ENCODE measurements around the gene PRKCD. TPM values are rescaled to one million over a fixed set of nuclear protein-coding genes. Genes with fewer than 3 reads are reported as not detected.

Gene PRKCD
- total and polyA plus RNA-seq, 2 experiments from 2014 or later = 12.3 to 23.6 TPM

DNA sequence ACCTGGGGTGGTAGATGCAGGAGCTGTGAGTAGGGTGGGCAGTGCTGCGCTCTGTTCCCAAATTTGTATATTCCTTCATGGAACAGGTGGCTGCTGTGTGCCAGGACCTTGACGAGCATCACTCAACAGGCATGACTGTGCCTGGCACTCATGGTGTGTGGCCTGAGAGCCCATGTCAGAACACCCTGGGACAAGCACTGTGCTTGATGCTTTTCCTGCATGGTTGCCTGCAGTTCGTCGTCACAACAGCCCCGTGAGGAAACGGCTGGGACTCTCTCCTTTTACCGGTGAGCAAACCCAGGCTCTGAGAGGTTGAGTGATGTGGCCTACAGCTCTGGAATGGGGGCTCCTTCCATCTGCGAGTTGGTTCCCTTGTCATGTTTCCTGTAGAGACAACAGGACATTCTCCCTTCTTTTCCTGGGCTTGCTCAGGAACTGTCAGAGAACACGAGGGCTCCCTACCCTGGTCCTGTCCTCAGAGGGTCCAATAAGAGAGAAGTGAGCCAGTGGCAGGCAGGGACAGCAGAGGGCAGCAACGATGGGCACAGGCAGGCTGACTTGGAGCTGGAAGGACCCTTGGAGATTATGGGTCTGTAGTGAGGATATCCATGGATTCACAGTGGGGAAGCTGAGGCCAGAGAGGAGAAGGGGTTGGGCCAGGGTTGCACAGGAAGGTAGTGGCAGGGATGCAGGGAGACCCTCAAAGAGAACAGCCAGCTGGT lies 37.4 kb downstream of the PRKCD start:
- Histone ChIP-seq H3K9me3 (ENCODE audit: low read depth) (no peaks in the 10 kb centered on the region), H3K27ac (no peak overlapping the region), H3K4me2 (no peak overlapping the region), H4K20me1 (ENCODE audit: insufficient read depth, poor library complexity, severe bottlenecking) (no peaks in the 10 kb centered on the region), H3K4me3 (no peak overlapping the region), H3K79me2 (no peaks in the 10 kb centered on the region), H3K4me1 (ENCODE audit: insufficient read depth) (no peaks in the 10 kb centered on the region), H3K36me3 (replicated peaks; ENCODE audit: insufficient read depth, low read depth) (no peaks in the 10 kb centered on the region), H2AFZ (no peak overlapping the region), H3K27me3 (no peaks in the 10 kb centered on the region), H3K9me2 (replicated peaks; ENCODE audit: insufficient read depth) (no peaks in the 10 kb centered on the region)
- DNase-seq (ENCODE audit: low spot score) = no peak
- TF ChIP-seq EZH2phosphoT487 (IDR thresholded peaks at IDR 0.05; ENCODE audit: low read depth, severe bottlenecking, unreplicated experiment) (no peak), EZH2 (IDR thresholded peaks at IDR 0.05; ENCODE audit: borderline replicate concordance) (no peak)
- TF ChIP-seq, protein P1, sequence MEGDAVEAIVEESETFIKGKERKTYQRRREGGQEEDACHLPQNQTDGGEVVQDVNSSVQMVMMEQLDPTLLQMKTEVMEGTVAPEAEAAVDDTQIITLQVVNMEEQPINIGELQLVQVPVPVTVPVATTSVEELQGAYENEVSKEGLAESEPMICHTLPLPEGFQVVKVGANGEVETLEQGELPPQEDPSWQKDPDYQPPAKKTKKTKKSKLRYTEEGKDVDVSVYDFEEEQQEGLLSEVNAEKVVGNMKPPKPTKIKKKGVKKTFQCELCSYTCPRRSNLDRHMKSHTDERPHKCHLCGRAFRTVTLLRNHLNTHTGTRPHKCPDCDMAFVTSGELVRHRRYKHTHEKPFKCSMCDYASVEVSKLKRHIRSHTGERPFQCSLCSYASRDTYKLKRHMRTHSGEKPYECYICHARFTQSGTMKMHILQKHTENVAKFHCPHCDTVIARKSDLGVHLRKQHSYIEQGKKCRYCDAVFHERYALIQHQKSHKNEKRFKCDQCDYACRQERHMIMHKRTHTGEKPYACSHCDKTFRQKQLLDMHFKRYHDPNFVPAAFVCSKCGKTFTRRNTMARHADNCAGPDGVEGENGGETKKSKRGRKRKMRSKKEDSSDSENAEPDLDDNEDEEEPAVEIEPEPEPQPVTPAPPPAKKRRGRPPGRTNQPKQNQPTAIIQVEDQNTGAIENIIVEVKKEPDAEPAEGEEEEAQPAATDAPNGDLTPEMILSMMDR (IDR thresholded peaks at IDR 0.05; ENCODE audit: poor library complexity) = no peak
- 54% methylated on average over 10 of the region's 10 CpGs for WGBS (ENCODE audit: low lambda C conversion rate, missing lambda C conversion rate)

DNA sequence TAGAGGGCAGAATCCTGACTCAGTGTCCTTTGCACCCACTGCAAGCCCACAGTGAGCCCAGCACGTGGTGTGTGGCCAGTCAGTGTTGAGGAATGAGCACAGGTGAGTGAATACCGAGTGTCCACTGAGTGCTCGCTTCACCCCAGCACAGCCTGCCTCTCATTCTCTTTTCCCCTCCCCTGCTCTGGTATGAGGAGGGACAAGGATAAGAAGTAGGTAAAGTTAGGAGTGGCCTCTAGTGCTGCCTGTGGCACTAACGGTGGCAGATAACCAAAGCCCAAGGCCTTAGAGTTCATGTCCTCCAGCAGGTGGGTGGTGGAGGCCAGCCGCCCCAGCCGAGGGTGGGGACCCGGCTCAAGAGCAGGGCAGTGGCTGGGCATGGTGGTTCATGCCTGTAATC lies 38.0 kb downstream of the PRKCD start:
- WGBS (ENCODE audit: low lambda C conversion rate, missing lambda C conversion rate) = 84% methylated on average over 6 of the region's 7 CpGs
- Histone ChIP-seq H3K4me1 (ENCODE audit: insufficient read depth) (no peaks in the 10 kb centered on the region), H3K36me3 (replicated peaks; ENCODE audit: insufficient read depth, low read depth) (no peaks in the 10 kb centered on the region), H3K9me3 (ENCODE audit: low read depth) (no peaks in the 10 kb centered on the region), H3K9me2 (replicated peaks; ENCODE audit: insufficient read depth) (no peaks in the 10 kb centered on the region), H4K20me1 (ENCODE audit: insufficient read depth, poor library complexity, severe bottlenecking) (no peaks in the 10 kb centered on the region), H3K4me2 (no peak overlapping the region), H3K27ac (no peak overlapping the region), H2AFZ (no peak overlapping the region), H3K4me3 (no peak overlapping the region), H3K27me3 (no peaks in the 10 kb centered on the region), H3K79me2 (no peaks in the 10 kb centered on the region)
- no peak for DNase-seq (ENCODE audit: low spot score)
- no peak for TF ChIP-seq EZH2phosphoT487 (IDR thresholded peaks at IDR 0.05; ENCODE audit: low read depth, severe bottlenecking, unreplicated experiment)

DNA sequence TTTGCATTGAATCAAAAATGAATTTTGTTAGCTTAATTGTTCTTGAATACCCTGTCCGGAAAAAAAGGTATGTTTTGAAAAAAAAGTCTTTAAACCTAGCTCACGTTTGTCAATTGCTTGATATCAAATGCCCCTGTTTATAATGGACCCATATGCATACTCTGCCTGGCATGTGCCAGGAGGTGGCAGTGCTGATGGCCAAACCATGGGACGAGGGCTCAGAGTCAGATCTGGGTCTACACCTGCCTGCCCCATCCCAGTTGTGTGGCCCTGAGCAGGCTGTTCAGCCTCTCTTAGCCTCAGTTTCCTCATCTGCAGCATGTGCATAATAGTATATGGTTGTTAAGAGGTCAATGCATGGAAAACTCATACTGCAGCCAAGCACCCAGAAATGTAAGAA lies 38.8 kb downstream of the PRKCD start:
- Histone ChIP-seq H3K4me2 (no peak overlapping the region), H3K36me3 (replicated peaks; ENCODE audit: insufficient read depth, low read depth) (no peaks in the 10 kb centered on the region), H3K27ac (no peak overlapping the region), H4K20me1 (ENCODE audit: insufficient read depth, poor library complexity, severe bottlenecking) (no peaks in the 10 kb centered on the region), H3K9me2 (replicated peaks; ENCODE audit: insufficient read depth) (no peaks in the 10 kb centered on the region), H3K4me3 (no peak overlapping the region), H3K9me3 (ENCODE audit: low read depth) (no peaks in the 10 kb centered on the region), H3K27me3 (no peaks in the 10 kb centered on the region), H3K4me1 (ENCODE audit: insufficient read depth) (no peaks in the 10 kb centered on the region), H3K79me2 (no peaks in the 10 kb centered on the region), H2AFZ (no peak overlapping the region)
- TF ChIP-seq EZH2 (IDR thresholded peaks at IDR 0.05; ENCODE audit: borderline replicate concordance) (no peak), EZH2phosphoT487 (IDR thresholded peaks at IDR 0.05; ENCODE audit: low read depth, severe bottlenecking, unreplicated experiment) (no peak)
- TF ChIP-seq, protein P1 (IDR thresholded peaks at IDR 0.05; ENCODE audit: poor library complexity) = no peak
- WGBS (ENCODE audit: low lambda C conversion rate, missing lambda C conversion rate) = 84% methylated on average over 3 of the region's 3 CpGs
- DNase-seq (ENCODE audit: low spot score) = no peak

DNA sequence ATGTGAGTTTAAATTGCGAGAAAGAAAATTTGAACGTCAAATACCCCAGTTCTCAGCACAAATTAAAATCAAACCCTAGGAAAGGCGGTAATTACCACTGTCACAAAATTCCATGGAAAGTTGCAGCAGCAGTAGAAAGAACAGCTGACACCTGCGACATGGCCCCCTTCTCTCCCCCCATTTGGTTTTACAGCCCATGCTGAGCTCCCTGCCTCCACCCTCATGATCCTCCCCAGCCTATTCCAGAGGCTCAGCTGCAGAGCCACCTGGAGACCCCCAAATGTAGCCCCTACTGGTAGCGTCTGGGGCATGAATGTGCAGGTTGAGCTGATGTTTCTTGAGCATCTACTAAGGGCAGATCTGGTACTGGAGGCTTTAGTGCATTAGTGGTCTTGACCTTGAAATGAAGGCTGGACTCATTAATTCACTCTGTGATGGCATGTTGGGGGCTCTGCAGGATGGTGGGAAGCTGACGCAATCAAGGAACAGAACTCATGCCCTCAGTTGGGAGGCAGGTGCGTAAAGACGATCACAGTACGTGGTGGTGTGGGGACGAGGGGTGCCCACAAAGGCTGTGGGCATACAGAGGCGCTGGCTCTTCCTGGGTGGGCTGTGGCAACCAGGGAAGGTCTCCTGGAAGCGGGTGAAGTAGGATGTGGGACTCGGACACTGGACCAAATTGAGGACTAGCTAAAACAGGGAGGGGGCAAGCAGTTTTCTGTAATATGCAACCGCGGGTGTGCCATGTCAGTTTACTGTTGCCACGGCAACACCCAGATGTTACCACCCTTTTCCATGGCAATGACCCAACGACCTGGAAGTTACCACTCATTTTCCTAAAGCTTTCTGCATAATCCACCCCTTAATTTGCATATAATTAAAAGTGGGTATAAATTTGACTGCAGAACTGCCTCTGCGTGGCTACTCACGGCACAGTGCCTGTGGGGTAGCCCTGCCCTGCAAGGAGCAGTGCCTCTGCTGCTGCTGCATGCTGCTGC lies 39.8 kb downstream of the PRKCD start:
- TF ChIP-seq, protein P1 (IDR thresholded peaks at IDR 0.05; ENCODE audit: poor library complexity) = no peak
- TF ChIP-seq EZH2 (IDR thresholded peaks at IDR 0.05; ENCODE audit: borderline replicate concordance) = no peak
- no peak for TF ChIP-seq EZH2phosphoT487 (IDR thresholded peaks at IDR 0.05; ENCODE audit: low read depth, severe bottlenecking, unreplicated experiment)
- Histone ChIP-seq H3K36me3 (replicated peaks; ENCODE audit: insufficient read depth, low read depth) (no peaks in the 10 kb centered on the region), H3K4me1 (ENCODE audit: insufficient read depth) (no peaks in the 10 kb centered on the region), H3K27me3 (no peaks in the 10 kb centered on the region), H3K4me3 (no peak overlapping the region), H3K79me2 (no peaks in the 10 kb centered on the region), H3K4me2 (no peak overlapping the region), H3K9me3 (ENCODE audit: low read depth) (no peaks in the 10 kb centered on the region), H4K20me1 (ENCODE audit: insufficient read depth, poor library complexity, severe bottlenecking) (no peaks in the 10 kb centered on the region), H3K9me2 (replicated peaks; ENCODE audit: insufficient read depth) (no peaks in the 10 kb centered on the region), H2AFZ (no peak overlapping the region), H3K27ac (no peak overlapping the region)
- DNase-seq (ENCODE audit: low spot score) = no peak
- 91% methylated on average over 19 of the region's 19 CpGs for WGBS (ENCODE audit: low lambda C conversion rate, missing lambda C conversion rate)
